Measurements from ENCODE around the gene ERBB2. TPM values are rescaled to one million over a fixed set of nuclear protein-coding genes. Genes with fewer than 3 reads are reported as not detected.
"Not testable (repeated sequence)": the region's sequence is repeated elsewhere in the genome, so short reads cannot be mapped to it uniquely, and the experiment has no call there.

Gene ERBB2
- total and polyA plus RNA-seq, 8 donors, result 13.1 to 402 (median 56.5) TPM

- WGBS, 5 donors, result 62 to 78% (median 74%) methylated on average over 5 of the region's 5 CpGs
- Histone ChIP-seq H3K36me3 (no peaks in the 10 kb centered on the region), H3K27ac (no peak overlapping the region), H3K9me3 (no peaks in the 10 kb centered on the region), H3K4me3 (no peak overlapping the region), H3K4me1 (no peaks in the 10 kb centered on the region), H3K27me3 (peaks cover 0 to 28% (median 0%) of the 10 kb centered on the region in 3 donors)
- no peak for DNase-seq
- intact Hi-C loops (cut with DNase I; ENCODE audit: low total_unique reads), result no loop called here
- TF ChIP-seq CTCF (IDR thresholded peaks at IDR 0.05), result no peak
- no peak for TF ChIP-seq EP300 (IDR thresholded peaks at IDR 0.05)
- no peak for TF ChIP-seq POLR2AphosphoS5 (IDR thresholded peaks at IDR 0.05)
- no peak for TF ChIP-seq POLR2A (IDR thresholded peaks at IDR 0.05)
These were observed 63.4 kb downstream of the ERBB2 start for GRCh38 chr17:39763051-39763820.

- H3K27ac ChIP-seq; H3K9me3 ChIP-seq; H3K4me3 ChIP-seq; intact Hi-C loops (cut with DNase I; ENCODE audit: low total_unique reads); H3K4me1 ChIP-seq; DNase-seq; H3K36me3 ChIP-seq: not testable (repeated sequence)
- WGBS, 5 donors, result 58 to 80% (median 72%) methylated on average over 2 to 3 of the region's 3 CpGs
- H3K27me3 ChIP-seq, result peaks cover 0 to 28% (median 0%) of the 10 kb centered on the region in 3 donors
These were observed 64.3 kb downstream of the ERBB2 start for GRCh38 chr17:39764171-39764570.

- Histone ChIP-seq H3K27me3 (peaks cover 0 to 27% (median 0%) of the 10 kb centered on the region in 3 donors), H3K27ac (no peak overlapping the region), H3K4me1 (no peaks in the 10 kb centered on the region), H3K9me3 (no peaks in the 10 kb centered on the region), H3K36me3 (no peaks in the 10 kb centered on the region), H3K4me3 (no peak overlapping the region)
- WGBS, 5 donors, result 28 to 72% (median 59%) methylated on average over 3 of the region's 3 CpGs
- intact Hi-C loops (cut with DNase I; ENCODE audit: low total_unique reads), result no loop called here
- TF ChIP-seq POLR2A (IDR thresholded peaks at IDR 0.05) (no peak), CTCF (IDR thresholded peaks at IDR 0.05) (no peak), EP300 (IDR thresholded peaks at IDR 0.05) (no peak), POLR2AphosphoS5 (IDR thresholded peaks at IDR 0.05) (no peak)
- DNase-seq, result no peak
These were observed 65.3 kb downstream of the ERBB2 start for GRCh38 chr17:39765175-39765574.

- Histone ChIP-seq H3K4me3 (no peak overlapping the region), H3K27ac (no peak overlapping the region), H3K9me3 (no peaks in the 10 kb centered on the region), H3K4me1 (no peaks in the 10 kb centered on the region), H3K27me3 (peaks cover 0 to 21% (median 0%) of the 10 kb centered on the region in 3 donors), H3K36me3 (no peaks in the 10 kb centered on the region)
- TF ChIP-seq POLR2AphosphoS5 (IDR thresholded peaks at IDR 0.05), result no peak
- no peak for TF ChIP-seq CTCF (IDR thresholded peaks at IDR 0.05)
- no peak for TF ChIP-seq EP300 (IDR thresholded peaks at IDR 0.05)
- TF ChIP-seq POLR2A (IDR thresholded peaks at IDR 0.05), result no peak
- WGBS, 5 donors, result 88 to 96% (median 93%) methylated on average over 18 of the region's 18 CpGs
- intact Hi-C loops (cut with DNase I; ENCODE audit: low total_unique reads), result no loop called here
- DNase-seq, result no peak
These were observed 65.9 kb downstream of the ERBB2 start for GRCh38 chr17:39765766-39766165.

GRCh38 chr17:39767147-39767546 is 67.3 kb downstream of the ERBB2 start:
- H3K9me3 ChIP-seq, result no peaks in the 10 kb centered on the region
- H3K4me1 ChIP-seq, result no peaks in the 10 kb centered on the region
- no peak overlapping the region for H3K27ac ChIP-seq
- H3K4me3 ChIP-seq, result no peak overlapping the region
- H3K27me3 ChIP-seq, result peaks cover 0 to 12% (median 0%) of the 10 kb centered on the region in 3 donors
- DNase-seq, result no peak
- intact Hi-C loops (cut with DNase I; ENCODE audit: low total_unique reads), result no loop called here
- no peak for TF ChIP-seq EP300 (IDR thresholded peaks at IDR 0.05)
- no peak for TF ChIP-seq CTCF (IDR thresholded peaks at IDR 0.05)
- no peak for TF ChIP-seq POLR2AphosphoS5 (IDR thresholded peaks at IDR 0.05)
- TF ChIP-seq POLR2A (IDR thresholded peaks at IDR 0.05), result no peak
- H3K36me3 ChIP-seq, result no peaks in the 10 kb centered on the region
- WGBS, 5 donors, result 41 to 66% (median 59%) methylated on average over 3 of the region's 3 CpGs
